ENCODE results near the gene VPS13D.
"Not testable (repeated sequence)": the region's sequence is repeated elsewhere in the genome, so short reads cannot be mapped to it uniquely, and the experiment has no call there.

DNA sequence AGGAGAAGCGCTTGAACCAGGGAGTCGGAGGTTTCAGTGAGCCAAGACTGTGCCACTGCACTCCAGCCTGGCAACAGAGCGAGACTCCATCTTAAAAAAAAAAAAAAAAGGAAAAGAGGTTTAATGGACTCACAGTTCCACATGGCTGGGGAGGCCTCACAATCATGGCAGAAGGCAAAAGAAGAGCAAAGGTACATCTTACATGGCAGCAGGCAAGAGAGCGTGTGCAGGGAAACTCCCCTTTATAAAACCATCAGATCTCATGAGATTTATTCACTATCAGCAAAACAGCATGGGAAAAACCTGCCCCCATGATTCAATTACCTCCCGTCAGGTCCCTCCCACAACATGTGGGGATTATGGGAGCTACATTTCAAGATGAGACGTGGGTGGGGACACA lies 5.7 kb upstream of the VPS13D start:
- TF ChIP-seq, protein P1, sequence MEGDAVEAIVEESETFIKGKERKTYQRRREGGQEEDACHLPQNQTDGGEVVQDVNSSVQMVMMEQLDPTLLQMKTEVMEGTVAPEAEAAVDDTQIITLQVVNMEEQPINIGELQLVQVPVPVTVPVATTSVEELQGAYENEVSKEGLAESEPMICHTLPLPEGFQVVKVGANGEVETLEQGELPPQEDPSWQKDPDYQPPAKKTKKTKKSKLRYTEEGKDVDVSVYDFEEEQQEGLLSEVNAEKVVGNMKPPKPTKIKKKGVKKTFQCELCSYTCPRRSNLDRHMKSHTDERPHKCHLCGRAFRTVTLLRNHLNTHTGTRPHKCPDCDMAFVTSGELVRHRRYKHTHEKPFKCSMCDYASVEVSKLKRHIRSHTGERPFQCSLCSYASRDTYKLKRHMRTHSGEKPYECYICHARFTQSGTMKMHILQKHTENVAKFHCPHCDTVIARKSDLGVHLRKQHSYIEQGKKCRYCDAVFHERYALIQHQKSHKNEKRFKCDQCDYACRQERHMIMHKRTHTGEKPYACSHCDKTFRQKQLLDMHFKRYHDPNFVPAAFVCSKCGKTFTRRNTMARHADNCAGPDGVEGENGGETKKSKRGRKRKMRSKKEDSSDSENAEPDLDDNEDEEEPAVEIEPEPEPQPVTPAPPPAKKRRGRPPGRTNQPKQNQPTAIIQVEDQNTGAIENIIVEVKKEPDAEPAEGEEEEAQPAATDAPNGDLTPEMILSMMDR (conservative IDR thresholded peaks at IDR 0.05; ENCODE audit: low read depth, low read length) = not testable (repeated sequence)
- TF ChIP-seq EZH2phosphoT487 (IDR thresholded peaks at IDR 0.05; ENCODE audit: borderline replicate concordance, low read length) = not testable (repeated sequence)

Data from PC-3 (cell line).